Measurements from ENCODE around the gene CST4. TPM values are rescaled to one million over a fixed set of nuclear protein-coding genes. Genes with fewer than 3 reads are reported as not detected.
"Not testable (repeated sequence)": the region's sequence is repeated elsewhere in the genome, so short reads cannot be mapped to it uniquely, and the experiment has no call there.

CST4 gene
- total RNA-seq, 1 donor from 2014 or later = 2.1 TPM

DNA sequence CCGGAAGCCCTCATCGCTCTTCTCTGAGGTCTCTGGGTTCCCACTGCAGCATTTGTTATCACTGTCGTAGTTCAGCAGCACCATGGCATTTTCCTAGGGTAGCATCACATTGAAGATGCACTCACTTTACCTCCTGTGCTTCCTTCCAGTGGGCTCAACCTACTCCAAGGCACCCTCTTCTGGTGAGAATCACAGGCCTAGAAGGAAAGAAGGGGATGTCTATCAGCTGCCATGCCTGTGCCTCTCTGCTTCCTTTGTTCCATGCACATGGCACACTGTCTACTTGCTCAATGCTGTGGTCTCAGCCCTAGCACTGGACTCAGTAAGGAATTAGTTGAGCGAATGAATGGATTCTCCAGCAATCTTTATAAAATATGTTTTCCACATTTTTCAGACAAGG lies 22.6 kb downstream of the CST4 start:
- no peak for DNase-seq (ENCODE audit: extremely low spot score, unreplicated experiment)
- H3K9me3 Mint-ChIP-seq = no peaks in the 10 kb centered on the region
- TF ChIP-seq CTCF (conservative IDR thresholded peaks at IDR 0.05) = no peak

GRCh38 chr20:23664954-23665353 lies 23.9 kb downstream of the CST4 start:
- H3K4me3 Mint-ChIP-seq = no peak overlapping the region
- peaks cover under 1% of the 10 kb centered on the region for H3K27me3 Mint-ChIP-seq
- no peaks in the 10 kb centered on the region for H3K36me3 Mint-ChIP-seq
- no peak for DNase-seq (ENCODE audit: extremely low spot score, unreplicated experiment)
- no peak for TF ChIP-seq CTCF (conservative IDR thresholded peaks at IDR 0.05)
- no peak overlapping the region for H3K27ac Mint-ChIP-seq
- peaks cover 2% of the 10 kb centered on the region for H3K4me1 Mint-ChIP-seq (ENCODE audit: unreplicated experiment)
- no peaks in the 10 kb centered on the region for H3K9me3 Mint-ChIP-seq

More for the DNA sequence above, 22.6 kb downstream of the CST4 start:
- H3K4me3 Mint-ChIP-seq = no peak overlapping the region
- H3K27me3 Mint-ChIP-seq = no peaks in the 10 kb centered on the region
- no peak overlapping the region for H3K27ac Mint-ChIP-seq
- no peaks in the 10 kb centered on the region for H3K4me1 Mint-ChIP-seq (ENCODE audit: unreplicated experiment)
- H3K36me3 Mint-ChIP-seq = no peaks in the 10 kb centered on the region

GRCh38 chr20:23664046-23664445 lies 24.8 kb downstream of the CST4 start:
- H3K4me3 Mint-ChIP-seq; DNase-seq (ENCODE audit: extremely low spot score, unreplicated experiment); H3K9me3 Mint-ChIP-seq; H3K27me3 Mint-ChIP-seq; H3K27ac Mint-ChIP-seq; H3K4me1 Mint-ChIP-seq (ENCODE audit: unreplicated experiment); H3K36me3 Mint-ChIP-seq: not testable (repeated sequence)

- Mint-ChIP-seq H3K27me3 (peaks cover 3% of the 10 kb centered on the region), H3K36me3 (no peaks in the 10 kb centered on the region), H3K4me3 (no peak overlapping the region), H3K9me3 (no peaks in the 10 kb centered on the region), H3K4me1 (ENCODE audit: unreplicated experiment) (peaks cover 12% of the 10 kb centered on the region), H3K27ac (no peak overlapping the region)
- no peak for TF ChIP-seq CTCF (conservative IDR thresholded peaks at IDR 0.05)
- no peak for DNase-seq (ENCODE audit: extremely low spot score, unreplicated experiment)
Measured at GRCh38 chr20:23663180-23663579, 25.7 kb downstream of the CST4 start.

DNA sequence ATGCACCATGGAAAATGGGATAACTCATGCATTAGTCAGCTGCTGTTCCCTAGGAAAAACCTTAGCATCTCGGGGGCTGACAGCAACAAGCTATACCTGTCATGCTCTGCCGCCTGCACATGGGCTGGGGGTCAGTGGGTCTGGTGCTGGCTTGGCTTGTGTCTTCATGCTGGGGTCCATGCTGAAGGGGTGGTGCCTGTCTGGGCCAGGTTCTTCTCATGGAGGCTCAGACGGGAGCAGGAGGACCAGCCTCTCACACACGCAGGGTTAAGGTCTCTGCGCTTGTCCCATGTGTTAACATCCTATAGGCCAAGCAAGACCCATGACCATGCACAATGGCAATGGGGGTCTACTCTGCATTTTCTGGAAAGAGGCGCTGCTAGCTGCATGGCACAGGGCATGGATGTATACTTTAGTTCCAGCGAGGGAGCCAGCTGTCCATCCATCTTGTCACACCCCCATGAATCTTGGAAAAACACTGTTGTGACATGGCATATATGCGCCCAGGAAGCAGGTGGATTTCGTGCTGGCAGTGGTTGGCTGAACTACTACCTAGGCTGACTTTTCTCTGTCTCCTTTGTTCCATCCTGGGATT lies 26.5 kb downstream of the CST4 start:
- no peak overlapping the region for H3K27ac Mint-ChIP-seq
- no peak overlapping the region for H3K4me3 Mint-ChIP-seq
- H3K36me3 Mint-ChIP-seq = no peaks in the 10 kb centered on the region
- H3K27me3 Mint-ChIP-seq = peaks cover 3% of the 10 kb centered on the region
- peaks cover 12% of the 10 kb centered on the region for H3K4me1 Mint-ChIP-seq (ENCODE audit: unreplicated experiment)
- no peak for DNase-seq (ENCODE audit: extremely low spot score, unreplicated experiment)
- TF ChIP-seq CTCF (conservative IDR thresholded peaks at IDR 0.05) = no peak
- no peaks in the 10 kb centered on the region for H3K9me3 Mint-ChIP-seq

DNA sequence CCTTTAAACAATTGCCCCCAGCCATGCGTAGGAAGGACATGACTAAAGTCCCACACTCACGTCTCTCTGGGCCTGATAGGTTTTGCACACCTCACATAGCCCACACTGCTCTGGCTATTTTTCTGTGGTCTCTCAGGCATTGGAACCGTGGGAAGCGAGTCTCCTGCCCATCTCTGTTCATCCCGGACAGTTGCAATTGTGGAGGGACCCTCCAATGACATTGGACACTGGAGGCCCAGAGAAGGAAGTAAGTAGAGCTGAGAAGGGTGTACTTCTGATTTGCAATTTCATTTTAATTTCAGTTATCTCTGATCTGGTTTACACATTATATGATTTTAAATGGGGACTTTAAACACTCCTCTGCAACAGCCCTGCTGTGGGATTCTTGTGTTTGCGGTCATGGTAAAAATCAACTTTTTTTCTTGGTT lies 27.8 kb downstream of the CST4 start:
- peaks cover 12% of the 10 kb centered on the region for H3K4me1 Mint-ChIP-seq (ENCODE audit: unreplicated experiment)
- no peak for DNase-seq (ENCODE audit: extremely low spot score, unreplicated experiment)
- H3K27me3 Mint-ChIP-seq = peaks cover 3% of the 10 kb centered on the region
- no peaks in the 10 kb centered on the region for H3K36me3 Mint-ChIP-seq
- no peak overlapping the region for H3K4me3 Mint-ChIP-seq
- no peak for TF ChIP-seq CTCF (conservative IDR thresholded peaks at IDR 0.05)
- H3K9me3 Mint-ChIP-seq = no peaks in the 10 kb centered on the region
- peak overlapping the region; percentile 44 for H3K27ac Mint-ChIP-seq

Data from type B pancreatic cell (in vitro differentiated cells).